Motor neuron (in vitro differentiated cells): ENCODE results near the gene CPNE4. TPM values are rescaled to one million over a fixed set of nuclear protein-coding genes. Genes with fewer than 3 reads are reported as not detected.
A peak's percentile ranks its signal among the peaks of the same experiment; 100 is the strongest.

ENCODE experiments used
- ATAC-seq, 8 experiments: fragments of 200-7000 bp; cut with Tn5 transposase; replicated peaks in 6 of 8; 2 replicates each; pipeline ENCODE4 v1.8.0; 2021; ENCODE audit warnings: mild to moderate bottlenecking in 8 of 8, moderate library complexity in 8 of 8
- H3K27ac ChIP-seq, 2 donors: fragments of 250-450 bp; sonication (Bioruptor Pico); 2 replicates each; pipeline ENCODE4 v1.9.0; 2021; ENCODE audit warnings: antibody characterized with exemption in 2 of 2, mild to moderate bottlenecking in 2 of 2, moderate library complexity in 1 of 2
- H3K4me1 ChIP-seq, 2 donors: fragments of 250-450 bp; sonication (Bioruptor Pico); replicated peaks in 1 of 2; 2 replicates each; pipeline ENCODE4 v1.6.1; 2021; ENCODE audit warnings: antibody characterized with exemption in 2 of 2, mild to moderate bottlenecking in 2 of 2, moderate library complexity in 1 of 2
- H3K4me3 ChIP-seq, 5 donors: fragments of 250-450 bp; sonication (Bioruptor Pico); 2 replicates each; pipeline ENCODE4 v1.9.0; 2021; ENCODE audit warnings: antibody characterized with exemption in 5 of 5, mild to moderate bottlenecking in 5 of 5, moderate library complexity in 4 of 5
- WGBS, 10 experiments: fragments of 450-650 bp; shearing (Covaris generic); methylation state at CpG; one replicate each; pipeline ENCODE4 v1.0.0; 2022; 5-methylcytosine and 5-hydroxymethylcytosine counted together
- in situ Hi-C, 9 experiments: fragments of 400-800 bp; cut with MboI; loops; one replicate each; pipeline ENCODE4 v1.15.0; 2021; ENCODE audit warnings: low sequenced_read_pairs in 9 of 9, low pct_unique_long_range_greater_than_20kb in 2 of 9; ENCODE audit not compliant: unreplicated experiment in 9 of 9
- total RNA-seq, 8 experiments: library from RNA; unstranded; fragments of 300-600 nt; gene quantifications; 2 replicates each; pipeline versions ENCODE4 v1.2.3 to v1.2.4, GENCODE V29; 2022

The CPNE4 gene
- total RNA-seq, 8 experiments from 2014 or later, result 0.35 to 4.8 (median 1.5) TPM

GRCh38 chr3:131846296-131846924, 188.4 kb downstream of the CPNE4 start:
- no peaks in the 10 kb centered on the region for H3K4me1 ChIP-seq
- 60 to 100% (median 87%) methylated on average over 1 to 3 of the region's 3 CpGs; no CpG with 5 or more reads in 2 of the 10 experiments for WGBS, 10 experiments
- in situ Hi-C loops, result no loop called here
- no peak overlapping the region for H3K27ac ChIP-seq
- H3K4me3 ChIP-seq, result no peak overlapping the region
- no peak for ATAC-seq

GRCh38 chr3:131843174-131843573, 191.6 kb downstream of the CPNE4 start:
- ATAC-seq, result peak in 3 of 8 experiments; percentile 24 to 93 (median 33)
- H3K4me3 ChIP-seq, result no peak overlapping the region
- 13 to 95% (median 72%) methylated on average over 3 to 9 of the region's 9 CpGs; no CpG with 5 or more reads in 1 of the 10 experiments for WGBS, 10 experiments
- H3K4me1 ChIP-seq, result no peaks in the 10 kb centered on the region
- in situ Hi-C loops, result no loop called here
- no peak overlapping the region for H3K27ac ChIP-seq

GRCh38 chr3:131840156-131840797, 194.5 kb downstream of the CPNE4 start:
- in situ Hi-C loops, result no loop called here
- 0 to 67% (median 41%) methylated on average over 1 of the region's 1 CpG; no CpG with 5 or more reads in 4 of the 10 experiments for WGBS, 10 experiments
- Histone ChIP-seq H3K27ac (no peak overlapping the region), H3K4me3 (no peak overlapping the region), H3K4me1 (no peaks in the 10 kb centered on the region)
- ATAC-seq, result peak in 3 of 8 experiments; percentile 21 to 49 (median 27)

GRCh38 chr3:131835906-131836305, 198.9 kb downstream of the CPNE4 start:
- H3K27ac ChIP-seq, result no peak overlapping the region
- WGBS, 10 experiments, result 60 to 100% (median 87%) methylated on average over 1 of the region's 1 CpG; no CpG with 5 or more reads in 2 of the 10 experiments
- no peaks in the 10 kb centered on the region for H3K4me1 ChIP-seq
- no peak overlapping the region for H3K4me3 ChIP-seq
- in situ Hi-C loops, result no loop called here
- ATAC-seq, result no peak

- in situ Hi-C loops, result no loop called here
- 66 to 100% (median 90%) methylated on average over 2 to 4 of the region's 4 CpGs for WGBS, 10 experiments
- no peak overlapping the region for H3K27ac ChIP-seq
- H3K4me1 ChIP-seq, result no peaks in the 10 kb centered on the region
- ATAC-seq, result no peak
- H3K4me3 ChIP-seq, result no peak overlapping the region
These were observed 203.2 kb downstream of the CPNE4 start for GRCh38 chr3:131831608-131832007.

- peak in 2 of 8 experiments; percentile 53 to 68 for ATAC-seq
- H3K4me3 ChIP-seq, result no peak overlapping the region
- in situ Hi-C loops, result loop anchor here in 1 of 9 experiments (25.0 kb wide), 1 partner anchor 191 kb away; no protein-coding TSS in a partner anchor
- 0 to 100% (median 77%) methylated on average over 1 to 3 of the region's 3 CpGs; no CpG with 5 or more reads in 2 of the 10 experiments for WGBS, 10 experiments
- H3K27ac ChIP-seq, result no peak overlapping the region
- H3K4me1 ChIP-seq, result peaks cover 8 to 9% of the 10 kb centered on the region in 2 donors
These were observed 213.5 kb downstream of the CPNE4 start for GRCh38 chr3:131821191-131821762.

GRCh38 chr3:131819381-131820055, 215.3 kb downstream of the CPNE4 start:
- no peak for ATAC-seq
- Histone ChIP-seq H3K27ac (no peak overlapping the region), H3K4me1 (peaks cover 8 to 9% of the 10 kb centered on the region in 2 donors), H3K4me3 (no peak overlapping the region)
- 7 to 96% (median 86%) methylated on average over 2 to 5 of the region's 5 CpGs for WGBS, 10 experiments
- in situ Hi-C loops, result loop anchor here in 1 of 9 experiments (25.0 kb wide), 1 partner anchor 193 kb away; no protein-coding TSS in a partner anchor

GRCh38 chr3:131812433-131812832, 222.4 kb downstream of the CPNE4 start:
- WGBS, 10 experiments, result 50 to 100% (median 92%) methylated on average over 1 of the region's 1 CpG; no CpG with 5 or more reads in 3 of the 10 experiments
- in situ Hi-C loops, result loop anchor here in 1 of 9 experiments (25.0 kb wide), 1 partner anchor 200 kb away; no protein-coding TSS in a partner anchor
- peak in 3 of 8 experiments; percentile 86 to 99 (median 93) for ATAC-seq
- H3K4me3 ChIP-seq, result no peak overlapping the region
- H3K27ac ChIP-seq, result no peak overlapping the region
- H3K4me1 ChIP-seq, result no peaks in the 10 kb centered on the region

GRCh38 chr3:131811481-131811880, 223.3 kb downstream of the CPNE4 start:
- in situ Hi-C loops, result loop anchor here in 1 of 9 experiments (25.0 kb wide), 1 partner anchor 201 kb away; no protein-coding TSS in a partner anchor
- 28 to 93% (median 68%) methylated on average over 1 to 2 of the region's 2 CpGs; no CpG with 5 or more reads in 2 of the 10 experiments for WGBS, 10 experiments
- no peaks in the 10 kb centered on the region for H3K4me1 ChIP-seq

GRCh38 chr3:131807822-131808221, 227.0 kb downstream of the CPNE4 start:
- in situ Hi-C loops, result loop anchor here in 1 of 9 experiments (25.0 kb wide), 1 partner anchor 204 kb away; no protein-coding TSS in a partner anchor
- H3K27ac ChIP-seq, result no peak overlapping the region
- H3K4me3 ChIP-seq, result no peak overlapping the region
- ATAC-seq, result peak in 1 of 8 experiments; percentile 29
- no peaks in the 10 kb centered on the region for H3K4me1 ChIP-seq
- 22 to 96% (median 90%) methylated on average over 2 to 3 of the region's 3 CpGs; no CpG with 5 or more reads in 1 of the 10 experiments for WGBS, 10 experiments

More at GRCh38 chr3:131811481-131811880, 223.3 kb downstream of the CPNE4 start:
- ATAC-seq, result peak in 3 of 8 experiments; percentile 9 to 36 (median 36)
- no peak overlapping the region for H3K4me3 ChIP-seq
- H3K27ac ChIP-seq, result no peak overlapping the region

- H3K27ac ChIP-seq, result no peak overlapping the region
- in situ Hi-C loops, result loop anchor here in 1 of 9 experiments (25.0 kb wide), 1 partner anchor 206 kb away; no protein-coding TSS in a partner anchor
- no peak for ATAC-seq
- no peak overlapping the region for H3K4me3 ChIP-seq
- H3K4me1 ChIP-seq, result no peaks in the 10 kb centered on the region
- 24 to 100% (median 70%) methylated on average over 2 to 4 of the region's 4 CpGs for WGBS, 10 experiments
These were observed 228.1 kb downstream of the CPNE4 start for GRCh38 chr3:131806736-131807135.

- WGBS, 10 experiments, result 39 to 100% (median 85%) methylated on average over 1 to 3 of the region's 3 CpGs
- ATAC-seq, result no peak
- Histone ChIP-seq H3K27ac (no peak overlapping the region), H3K4me1 (no peaks in the 10 kb centered on the region), H3K4me3 (no peak overlapping the region)
- in situ Hi-C loops, result loop anchor here in 1 of 9 experiments (25.0 kb wide), 1 partner anchor 208 kb away; no protein-coding TSS in a partner anchor
These were observed 230.2 kb downstream of the CPNE4 start for GRCh38 chr3:131804565-131805133.
